Liver (tissue), 3 donors: ENCODE results near the gene DOCK1.

ENCODE experiments used
- FOXA1 ChIP-seq: IDR thresholded peaks from 2 replicates; pipeline ENCODE4 v1.6.1; 2016; ENCODE audit warnings: antibody characterized with exemption
- FOXA2 ChIP-seq: IDR thresholded peaks from 2 replicates; pipeline ENCODE4 v1.6.1; 2016; ENCODE audit warnings: antibody characterized with exemption
- GABPA ChIP-seq, 2 donors: IDR thresholded peaks in 1 of 2; conservative IDR thresholded peaks in 1 of 2; 2 replicates each; pipeline ENCODE4 v1.6.1; 2016; ENCODE audit warnings: antibody characterized with exemption in 2 of 2, mild to moderate bottlenecking in 1 of 2, moderate library complexity in 1 of 2
- HNF4A ChIP-seq, 2 donors: conservative IDR thresholded peaks; 2 replicates each; pipeline ENCODE4 v1.6.1; 2016; ENCODE audit warnings: antibody characterized with exemption in 2 of 2, mild to moderate bottlenecking in 2 of 2
- RAD21 ChIP-seq, 2 donors: IDR thresholded peaks; 2 replicates each; pipeline ENCODE4 v1.6.1; 2016; ENCODE audit warnings: antibody characterized with exemption in 2 of 2, mild to moderate bottlenecking in 2 of 2
- TAF1 ChIP-seq: conservative IDR thresholded peaks from 2 replicates; pipeline ENCODE4 v1.6.1; 2016; ENCODE audit warnings: antibody characterized with exemption, mild to moderate bottlenecking
- YY1 ChIP-seq: IDR thresholded peaks from 2 replicates; pipeline ENCODE4 v1.6.1; 2016; ENCODE audit warnings: antibody characterized with exemption, mild to moderate bottlenecking
- TF ChIP-seq, protein P1 (sequence below): fragments of 150-350 bp; IDR thresholded peaks from 2 replicates; pipeline ENCODE4 v1.5.1; 2017; ENCODE audit warnings: improper control_type of control experiment, low read depth, low read length; ENCODE audit not compliant: missing input control
- TF ChIP-seq, protein P2 (sequence below): IDR thresholded peaks from 2 replicates; pipeline ENCODE4 v1.6.1; 2016; ENCODE audit warnings: antibody characterized with exemption
- TF ChIP-seq, protein P3 (sequence below): IDR thresholded peaks from 2 replicates; pipeline ENCODE4 v1.6.1; 2016; ENCODE audit warnings: antibody characterized with exemption
- donor health status: healthy.
- donor health status: healthy.

DNA sequence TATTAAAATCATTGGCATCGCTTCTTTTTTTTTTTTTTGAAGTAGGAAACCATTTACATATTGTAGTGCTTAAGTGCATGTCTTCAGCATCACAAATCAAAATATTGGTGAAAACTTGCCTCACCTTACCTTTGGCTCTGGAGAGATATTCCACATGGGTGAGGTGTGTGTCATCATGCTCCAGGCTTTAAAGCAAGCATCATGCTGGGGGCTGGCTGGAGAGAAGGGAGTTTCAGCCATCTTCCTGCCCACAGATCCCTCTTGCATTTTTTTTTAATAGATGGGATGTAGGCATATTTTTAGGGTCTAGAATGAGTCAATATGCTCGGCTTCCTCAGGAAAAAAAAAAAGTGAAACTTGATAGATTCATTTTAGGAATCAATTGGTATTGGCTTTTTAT is 293.5 kb downstream of the DOCK1 start:
- TF ChIP-seq, protein P1, sequence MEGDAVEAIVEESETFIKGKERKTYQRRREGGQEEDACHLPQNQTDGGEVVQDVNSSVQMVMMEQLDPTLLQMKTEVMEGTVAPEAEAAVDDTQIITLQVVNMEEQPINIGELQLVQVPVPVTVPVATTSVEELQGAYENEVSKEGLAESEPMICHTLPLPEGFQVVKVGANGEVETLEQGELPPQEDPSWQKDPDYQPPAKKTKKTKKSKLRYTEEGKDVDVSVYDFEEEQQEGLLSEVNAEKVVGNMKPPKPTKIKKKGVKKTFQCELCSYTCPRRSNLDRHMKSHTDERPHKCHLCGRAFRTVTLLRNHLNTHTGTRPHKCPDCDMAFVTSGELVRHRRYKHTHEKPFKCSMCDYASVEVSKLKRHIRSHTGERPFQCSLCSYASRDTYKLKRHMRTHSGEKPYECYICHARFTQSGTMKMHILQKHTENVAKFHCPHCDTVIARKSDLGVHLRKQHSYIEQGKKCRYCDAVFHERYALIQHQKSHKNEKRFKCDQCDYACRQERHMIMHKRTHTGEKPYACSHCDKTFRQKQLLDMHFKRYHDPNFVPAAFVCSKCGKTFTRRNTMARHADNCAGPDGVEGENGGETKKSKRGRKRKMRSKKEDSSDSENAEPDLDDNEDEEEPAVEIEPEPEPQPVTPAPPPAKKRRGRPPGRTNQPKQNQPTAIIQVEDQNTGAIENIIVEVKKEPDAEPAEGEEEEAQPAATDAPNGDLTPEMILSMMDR = no peak
- no peak for TF ChIP-seq TAF1
- TF ChIP-seq GABPA (IDR thresholded peaks at IDR 0.05 in 1 of 2, conservative IDR thresholded peaks at IDR 0.05 in 1 of 2) = no peak
- TF ChIP-seq, protein P2, sequence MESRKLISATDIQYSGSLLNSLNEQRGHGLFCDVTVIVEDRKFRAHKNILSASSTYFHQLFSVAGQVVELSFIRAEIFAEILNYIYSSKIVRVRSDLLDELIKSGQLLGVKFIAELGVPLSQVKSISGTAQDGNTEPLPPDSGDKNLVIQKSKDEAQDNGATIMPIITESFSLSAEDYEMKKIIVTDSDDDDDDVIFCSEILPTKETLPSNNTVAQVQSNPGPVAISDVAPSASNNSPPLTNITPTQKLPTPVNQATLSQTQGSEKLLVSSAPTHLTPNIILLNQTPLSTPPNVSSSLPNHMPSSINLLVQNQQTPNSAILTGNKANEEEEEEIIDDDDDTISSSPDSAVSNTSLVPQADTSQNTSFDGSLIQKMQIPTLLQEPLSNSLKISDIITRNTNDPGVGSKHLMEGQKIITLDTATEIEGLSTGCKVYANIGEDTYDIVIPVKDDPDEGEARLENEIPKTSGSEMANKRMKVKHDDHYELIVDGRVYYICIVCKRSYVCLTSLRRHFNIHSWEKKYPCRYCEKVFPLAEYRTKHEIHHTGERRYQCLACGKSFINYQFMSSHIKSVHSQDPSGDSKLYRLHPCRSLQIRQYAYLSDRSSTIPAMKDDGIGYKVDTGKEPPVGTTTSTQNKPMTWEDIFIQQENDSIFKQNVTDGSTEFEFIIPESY = no peak
- TF ChIP-seq YY1 = no peak
- TF ChIP-seq HNF4A (conservative IDR thresholded peaks at IDR 0.05) = no peak
- TF ChIP-seq FOXA2 = no peak
- TF ChIP-seq, protein P3, sequence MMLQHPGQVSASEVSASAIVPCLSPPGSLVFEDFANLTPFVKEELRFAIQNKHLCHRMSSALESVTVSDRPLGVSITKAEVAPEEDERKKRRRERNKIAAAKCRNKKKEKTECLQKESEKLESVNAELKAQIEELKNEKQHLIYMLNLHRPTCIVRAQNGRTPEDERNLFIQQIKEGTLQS = no peak
- TF ChIP-seq FOXA1 = no peak
- TF ChIP-seq RAD21 (IDR thresholded peaks at IDR 0.05) = no peak
